HG03575 (cell line): ENCODE data around the gene PABPN1.
A peak's percentile ranks its signal among the peaks of the same experiment; 100 is the strongest.

Experiments
- ATAC-seq: cut with Tn5 transposase; IDR thresholded peaks from one replicate; pipeline ENCODE4 v1.9.1; 2021; ENCODE audit not compliant: unreplicated experiment, insufficient number of reproducible peaks, low FRiP score; ENCODE audit errors: extremely low read depth

Gene PABPN1

GRCh38 chr14:23300687-23301223 is 20.5 kb upstream of the PABPN1 start:
- ATAC-seq, result no peak

GRCh38 chr14:23301288-23301968 is 19.8 kb upstream of the PABPN1 start:
- ATAC-seq, result peak; percentile 44

GRCh38 chr14:23301969-23302289 is 19.3 kb upstream of the PABPN1 start:
- ATAC-seq, result no peak

- no peak for ATAC-seq
Measured at GRCh38 chr14:23302290-23303225, 18.7 kb upstream of the PABPN1 start, which contains the start of gene PPP1R3E. TSS of gene PPP1R3E (minus strand) at chr14:23302859. CDS start at chr14:23302576, 283 bp downstream.

- ATAC-seq, result no peak
Measured at GRCh38 chr14:23306412-23307145, 14.7 kb upstream of the PABPN1 start, which contains the start of gene BCL2L2. TSS of gene BCL2L2 (plus strand) at chr14:23306833. CDS start at chr14:23307768, 935 bp downstream.

GRCh38 chr14:23307146-23307530 is 14.1 kb upstream of the PABPN1 start:
- ATAC-seq, result no peak

- no peak for ATAC-seq
Measured at GRCh38 chr14:23307687-23308644, 13.3 kb upstream of the PABPN1 start.

GRCh38 chr14:23308721-23309445 is 12.4 kb upstream of the PABPN1 start:
- ATAC-seq, result no peak

GRCh38 chr14:23310546-23310945 is 10.7 kb upstream of the PABPN1 start:
- no peak for ATAC-seq

- ATAC-seq, result no peak
Measured at GRCh38 chr14:23316300-23316699, 5.0 kb upstream of the PABPN1 start.

- no peak for ATAC-seq
Measured at GRCh38 chr14:23319746-23320583, 1.3 kb upstream of the PABPN1 start.

GRCh38 chr14:23321572-23322547 is 603 bp downstream of the PABPN1 start:
- ATAC-seq, result no peak

GRCh38 chr14:23322568-23323517 is 1.6 kb downstream of the PABPN1 start:
- ATAC-seq, result no peak

GRCh38 chr14:23323838-23324454 is 2.7 kb downstream of the PABPN1 start:
- ATAC-seq, result no peak
